NCI-H510A treated with DMSO at 0.1 percent for 48 hours (cell line): ENCODE results near the gene PRKN.

Experiments
- DNase-seq: peaks from one replicate; lab custom pipeline; 2025; lab: John Stamatoyannopoulos, UW

The PRKN gene

DNA sequence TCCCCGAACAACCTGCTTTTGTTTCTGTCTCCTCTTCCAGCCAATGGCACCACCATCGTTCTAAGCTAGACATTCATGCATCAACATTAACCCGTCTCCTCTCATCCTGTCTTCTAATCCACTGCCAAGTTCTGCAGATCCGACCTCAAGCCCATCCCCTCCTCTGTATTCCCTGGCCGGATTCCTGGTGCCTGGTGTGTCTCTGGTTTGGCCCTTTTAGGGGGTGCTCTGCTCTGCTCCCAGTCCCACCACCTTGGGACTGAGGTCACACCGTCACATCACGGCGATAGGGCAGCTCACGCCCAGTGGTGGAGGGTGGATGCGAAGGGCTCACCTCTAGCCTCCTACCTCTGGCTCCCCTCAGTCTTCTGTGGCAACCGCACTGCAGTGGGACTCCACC is 1351.2 kb downstream of the PRKN start:
- no peak for DNase-seq

DNA sequence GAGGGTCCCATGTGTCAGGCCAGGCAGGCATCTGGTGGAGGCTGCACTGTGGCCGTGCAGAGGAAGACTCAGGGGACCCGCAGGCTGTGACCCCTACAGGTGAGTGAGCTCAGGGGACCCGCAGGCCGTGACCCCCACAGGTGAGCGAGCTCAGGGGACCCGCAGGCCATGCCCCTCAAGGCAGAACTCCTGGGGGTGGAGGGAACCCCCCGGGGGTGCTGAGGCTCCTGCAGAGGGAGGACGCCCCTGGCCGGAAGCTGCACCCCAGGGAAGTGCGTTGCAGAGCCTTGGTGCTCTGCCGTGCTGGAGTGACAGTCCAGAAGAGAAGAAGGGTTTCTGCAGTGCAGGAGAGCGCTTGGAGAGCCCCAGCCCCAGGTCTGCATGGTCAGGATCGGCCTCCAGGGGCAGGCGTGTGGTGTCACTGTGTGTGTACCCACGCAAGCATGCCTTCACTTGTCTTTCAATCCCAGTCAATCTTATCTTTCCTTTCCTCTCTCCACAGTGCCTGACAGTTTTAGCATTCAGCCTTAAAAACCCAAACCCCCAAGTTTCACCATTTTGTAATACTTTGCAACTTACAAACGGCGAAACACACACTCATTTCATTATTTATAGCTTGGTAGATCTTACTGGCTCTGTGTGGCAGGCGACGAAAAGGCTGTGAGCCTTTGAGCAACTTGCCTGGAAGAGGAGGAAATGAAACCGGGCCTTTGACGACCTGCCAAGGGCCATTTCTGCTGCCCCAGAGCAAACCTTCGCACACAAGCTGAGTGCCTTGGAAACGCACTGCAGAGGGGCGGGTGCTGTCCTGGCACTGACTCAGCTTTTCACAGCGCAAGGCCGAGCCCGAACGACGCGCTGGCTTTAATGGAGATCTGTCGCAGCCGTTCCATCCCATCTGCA is 1352.3 kb downstream of the PRKN start:
- peak; percentile 19 for DNase-seq

DNA sequence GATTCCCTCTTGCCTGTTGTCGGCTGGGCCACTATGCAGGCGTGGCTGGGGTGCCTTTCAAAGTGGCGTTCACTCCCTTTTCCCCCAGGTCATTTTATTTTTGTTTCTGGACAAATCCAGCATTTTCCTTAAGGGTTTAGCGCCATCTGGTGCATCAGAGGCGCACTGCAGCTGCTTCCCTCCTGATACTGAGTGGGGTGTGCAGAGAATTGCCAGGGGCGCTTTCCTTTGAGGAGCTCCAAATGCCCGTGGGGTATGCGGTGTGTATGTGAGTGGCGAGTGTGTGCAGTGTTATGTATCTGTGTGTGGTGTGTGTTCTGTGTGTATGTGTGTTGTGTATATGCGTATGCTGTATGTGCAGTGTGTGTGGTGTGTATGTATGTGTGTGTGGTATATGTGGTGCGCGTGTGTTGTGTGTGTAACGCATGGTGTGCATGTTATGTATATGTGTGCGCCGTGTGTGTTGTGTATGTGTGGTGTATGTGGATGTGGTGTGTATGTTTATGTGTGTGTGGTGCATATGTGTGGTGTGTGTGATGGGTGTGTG is 1353.6 kb downstream of the PRKN start:
- DNase-seq = peak; percentile 38

DNA sequence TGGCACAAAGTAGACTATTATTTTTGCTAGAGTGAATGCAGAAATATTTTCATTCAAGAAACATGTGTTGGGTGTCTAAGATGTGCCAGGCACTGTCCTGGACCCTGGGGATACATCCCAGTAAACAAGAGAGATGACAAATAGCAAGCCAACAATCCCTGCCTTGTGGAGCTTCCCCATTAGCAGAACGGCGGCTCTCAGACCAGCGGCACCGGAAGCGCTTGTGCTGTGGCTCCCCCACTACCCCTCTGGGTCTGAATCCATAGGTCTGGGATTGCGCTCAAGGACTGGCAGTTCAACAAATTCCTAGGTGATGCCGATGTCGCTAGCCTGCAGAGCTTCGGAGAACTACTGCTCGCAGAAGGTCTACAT is 1355.2 kb downstream of the PRKN start:
- no peak for DNase-seq

DNA sequence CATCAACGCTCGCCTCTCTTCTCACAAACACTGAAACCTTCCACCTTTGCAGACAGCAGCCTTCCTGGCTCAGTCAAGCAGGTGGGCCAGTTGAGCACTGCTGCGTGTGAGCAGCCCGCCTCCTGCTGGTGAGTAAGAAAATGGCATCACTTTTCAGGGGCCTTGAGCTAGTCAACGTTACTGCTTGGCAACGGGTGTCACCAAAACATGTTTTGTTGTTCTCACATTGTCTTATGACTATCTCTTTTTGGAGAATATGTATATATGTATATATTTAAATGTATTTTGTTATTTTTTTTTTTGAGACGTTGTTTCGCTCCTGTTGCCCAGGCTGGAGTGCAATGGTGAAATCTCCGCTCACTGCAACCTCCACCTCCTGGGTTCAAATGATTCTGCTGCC is 1356.7 kb downstream of the PRKN start:
- peak; percentile 54 for DNase-seq

DNA sequence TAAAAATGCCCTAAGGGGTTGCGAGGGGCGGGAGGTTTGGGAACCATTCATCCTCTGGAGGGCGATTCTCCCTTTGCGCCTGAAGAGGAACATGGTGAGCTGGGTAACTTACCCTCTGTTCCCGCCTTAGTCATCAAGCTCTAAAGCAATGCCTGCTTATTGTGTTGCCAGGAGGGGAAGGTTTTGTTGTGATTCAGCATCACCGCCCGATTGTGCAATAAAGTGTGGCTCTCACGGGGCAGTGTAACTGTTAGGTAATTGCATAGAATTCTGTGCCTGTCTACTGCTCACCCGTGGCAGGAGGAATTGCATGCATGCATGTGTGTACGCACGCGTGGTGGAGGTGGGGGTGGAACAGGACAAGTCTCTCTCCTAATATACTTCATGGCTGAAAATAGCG is 1358.2 kb downstream of the PRKN start:
- DNase-seq = no peak

DNA sequence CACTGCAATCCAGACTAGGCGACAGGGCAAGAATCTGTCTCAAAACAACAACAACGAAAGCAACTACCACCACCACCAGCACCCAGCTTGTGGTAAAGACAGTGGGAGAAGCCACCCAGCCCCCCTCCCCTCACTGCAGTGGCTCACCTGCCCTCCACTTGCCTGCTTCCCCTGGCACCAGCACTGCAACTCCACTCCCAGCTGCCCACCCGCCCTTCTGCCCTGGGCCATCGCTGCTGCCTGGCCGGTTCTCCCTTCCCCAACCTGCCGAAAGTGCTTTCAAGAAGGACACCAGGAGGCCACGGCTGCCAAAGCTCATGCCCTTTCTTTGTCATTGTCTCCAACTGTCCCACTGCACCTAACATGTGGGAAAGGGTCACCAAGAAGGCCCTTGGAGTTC is 1359.1 kb downstream of the PRKN start:
- DNase-seq = no peak

DNA sequence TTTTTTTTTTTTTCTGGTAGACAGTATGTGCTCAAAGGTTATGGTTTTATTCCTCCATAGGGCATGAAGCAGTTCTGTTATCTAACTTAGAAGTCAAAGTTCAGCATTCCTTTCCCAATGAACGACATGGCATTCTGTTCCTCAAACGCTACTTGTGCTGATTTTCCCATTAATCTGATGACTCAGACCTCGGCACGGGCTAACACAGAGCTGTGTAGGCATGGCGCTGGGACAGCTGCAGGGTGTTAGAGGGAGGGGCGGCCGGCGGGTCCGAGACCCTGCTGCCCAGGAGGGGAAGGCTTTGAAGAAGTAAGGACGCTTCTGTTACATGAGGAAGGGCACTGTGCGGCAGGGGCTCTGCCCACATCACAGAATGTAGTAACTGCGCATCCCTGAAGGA is 1360.1 kb downstream of the PRKN start:
- DNase-seq = no peak

DNA sequence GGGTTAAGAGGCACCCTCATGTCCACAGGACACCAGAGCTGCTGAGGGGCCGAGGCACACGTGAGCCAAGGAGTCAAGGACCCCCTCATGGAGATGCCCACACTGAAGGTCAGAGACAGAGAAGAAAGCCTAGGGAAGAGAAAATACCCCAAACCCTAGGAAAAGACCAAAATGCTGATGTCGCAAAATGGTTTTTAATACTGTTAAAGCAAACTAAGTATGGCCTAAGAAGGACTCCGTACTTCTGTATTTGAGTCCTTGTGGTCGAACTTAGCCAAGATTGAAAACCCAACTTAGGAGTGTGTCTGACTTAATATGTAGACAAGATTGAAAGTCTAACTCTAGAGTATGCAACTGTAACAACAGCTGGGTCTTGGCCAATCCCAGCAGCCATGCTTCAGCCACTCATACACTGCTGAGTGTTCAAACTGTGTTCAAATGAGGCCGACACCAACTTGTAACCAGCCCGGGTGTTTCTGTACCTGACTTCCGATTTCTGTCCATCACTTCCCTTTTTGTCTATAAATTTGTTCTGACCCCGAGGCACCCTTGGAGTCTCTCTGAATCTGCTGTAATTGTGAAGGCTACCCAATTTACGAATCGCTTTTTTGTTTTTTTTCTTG is 1361.2 kb downstream of the PRKN start:
- no peak for DNase-seq

DNA sequence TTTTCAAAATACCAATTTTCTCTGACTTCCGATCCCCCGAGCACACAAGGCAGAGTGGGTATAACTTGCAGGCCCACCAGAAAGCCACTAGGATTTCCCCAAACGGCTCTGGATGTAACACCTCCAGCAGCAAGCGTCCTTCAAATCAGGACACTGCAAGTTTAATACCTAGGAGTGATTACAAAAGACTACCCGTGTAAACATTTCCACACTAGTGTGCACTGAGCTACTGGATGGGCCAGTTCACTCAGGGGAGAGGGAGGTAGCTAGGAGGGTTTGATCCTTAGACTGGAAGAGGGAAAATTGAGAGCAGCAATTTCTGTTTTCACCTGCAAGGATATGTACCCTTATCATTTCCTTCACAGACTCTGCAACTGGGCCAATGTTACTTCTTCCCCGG is 1361.9 kb downstream of the PRKN start:
- DNase-seq = no peak

DNA sequence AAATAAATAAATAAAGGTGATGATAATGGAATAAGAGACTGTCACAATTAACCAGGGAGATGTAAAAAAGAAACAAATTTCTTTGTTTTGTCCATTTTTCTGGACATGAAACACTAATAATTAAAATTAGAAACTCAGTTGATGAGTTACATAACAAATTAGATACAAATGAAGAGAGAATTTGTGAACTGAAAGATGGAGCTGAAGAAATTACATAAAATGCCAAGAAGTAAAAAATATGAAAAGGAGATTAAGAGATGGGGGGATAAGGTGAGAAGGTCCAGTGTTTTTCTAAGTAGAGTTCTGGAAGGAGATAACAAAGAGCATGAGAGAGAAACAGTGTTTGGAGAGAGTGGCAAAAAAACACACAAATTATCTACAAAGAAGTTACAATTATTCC is 1364.3 kb downstream of the PRKN start:
- DNase-seq = no peak

DNA sequence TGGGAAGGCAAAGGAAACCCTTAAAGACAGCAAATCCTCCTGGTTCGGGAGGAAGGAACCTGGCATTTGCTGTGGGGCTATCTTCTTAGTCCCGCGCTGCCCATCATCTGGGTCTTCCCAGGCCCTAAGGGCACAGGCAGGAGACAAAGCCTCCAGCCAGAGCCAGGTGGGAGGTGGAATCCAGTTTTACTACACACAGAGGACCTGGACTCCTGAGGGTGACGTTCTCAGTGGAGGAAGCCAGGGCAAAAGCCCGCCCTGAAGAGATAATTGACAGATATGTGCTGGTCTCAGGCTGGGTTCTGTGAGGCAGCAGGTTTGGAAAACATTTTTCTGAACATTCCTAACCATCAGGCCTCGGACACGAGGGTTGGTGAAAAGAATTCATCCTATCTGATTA is 1365.3 kb downstream of the PRKN start:
- DNase-seq = no peak

DNA sequence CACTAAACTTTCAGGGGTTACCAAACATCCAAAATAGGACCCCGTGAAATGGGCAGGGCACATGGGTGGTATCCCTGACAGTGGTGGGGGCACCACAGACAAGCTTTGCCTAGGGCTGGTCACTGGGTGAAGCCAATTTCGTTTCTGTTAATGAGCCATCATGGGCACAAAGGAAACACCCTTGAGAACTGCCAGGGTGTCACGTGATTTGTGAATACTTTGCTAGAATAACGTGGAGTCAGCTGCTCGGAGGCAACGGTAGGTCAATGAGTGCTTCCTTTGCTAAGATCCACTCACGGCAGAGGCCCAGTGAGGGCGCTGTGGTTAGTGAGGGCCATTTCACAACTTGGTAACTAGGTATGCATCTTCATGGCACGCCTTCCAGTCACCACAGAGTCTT is 1366.0 kb downstream of the PRKN start:
- no peak for DNase-seq

DNA sequence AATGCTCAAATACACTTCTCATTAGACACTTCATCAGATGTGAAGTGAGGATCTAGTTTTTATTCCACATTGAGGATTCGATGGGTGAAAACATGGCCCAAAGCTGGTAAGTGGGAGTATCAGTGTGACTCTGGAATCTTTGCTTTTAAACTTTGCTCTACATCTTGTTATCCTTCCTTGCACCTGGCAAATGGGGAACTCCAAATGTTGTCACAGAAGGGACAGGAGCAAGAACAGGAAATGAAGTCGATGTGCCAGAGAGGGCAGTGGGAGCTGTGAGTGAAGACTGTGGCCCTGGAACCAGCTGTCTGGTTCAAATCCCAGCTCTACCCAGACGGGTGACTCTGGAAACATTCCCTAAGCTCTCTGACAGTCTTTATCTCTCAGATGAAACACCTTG is 1367.0 kb downstream of the PRKN start:
- no peak for DNase-seq

DNA sequence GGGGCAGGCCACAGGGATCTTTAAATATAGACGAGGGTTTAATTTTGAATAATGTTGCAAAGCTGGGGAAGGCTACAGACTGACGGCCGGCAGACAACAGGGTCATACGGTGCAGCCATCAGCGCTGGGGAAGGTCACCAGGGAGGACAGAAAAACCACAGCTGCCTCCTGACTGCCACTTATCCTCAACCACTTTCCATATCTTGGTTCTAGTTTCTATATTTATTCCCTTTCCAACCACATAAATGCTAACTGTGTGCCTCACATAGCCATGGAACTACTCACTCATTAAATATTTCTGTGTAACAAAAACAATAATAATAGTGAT is 1368.0 kb downstream of the PRKN start:
- no peak for DNase-seq

DNA sequence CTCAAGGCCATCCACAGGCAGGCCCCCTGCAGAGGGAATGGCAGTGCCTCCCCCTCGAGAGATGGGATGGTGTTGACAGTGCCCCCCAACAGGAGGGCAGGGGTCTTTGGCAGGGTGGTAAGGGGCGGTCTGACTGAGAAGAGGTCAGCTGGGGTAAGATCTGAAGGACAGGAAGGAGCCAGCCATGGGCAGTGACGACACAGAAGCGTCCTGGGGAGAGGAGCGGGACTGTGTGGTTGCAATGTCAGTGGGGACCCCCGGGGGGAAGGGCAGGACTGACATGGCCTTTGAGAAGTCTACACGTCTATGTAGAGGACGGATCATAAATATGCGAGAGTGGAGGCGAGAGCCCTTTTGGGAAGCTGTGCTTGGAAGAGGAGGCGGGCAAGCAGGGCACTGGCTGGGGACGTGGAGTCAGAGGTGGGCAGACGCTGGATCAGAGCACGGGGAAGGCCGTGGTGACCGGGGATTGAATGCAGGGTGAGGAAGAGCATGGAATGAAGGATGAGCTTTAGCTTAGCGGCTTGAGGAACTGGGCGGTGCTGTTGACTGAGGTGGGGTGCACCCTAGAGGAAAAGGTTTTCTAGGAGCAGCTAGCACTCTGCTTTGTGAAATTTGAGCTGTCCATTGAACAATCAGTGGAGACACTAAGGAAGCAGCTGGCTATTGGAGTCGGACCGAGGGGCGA is 1371.3 kb downstream of the PRKN start:
- DNase-seq = no peak

DNA sequence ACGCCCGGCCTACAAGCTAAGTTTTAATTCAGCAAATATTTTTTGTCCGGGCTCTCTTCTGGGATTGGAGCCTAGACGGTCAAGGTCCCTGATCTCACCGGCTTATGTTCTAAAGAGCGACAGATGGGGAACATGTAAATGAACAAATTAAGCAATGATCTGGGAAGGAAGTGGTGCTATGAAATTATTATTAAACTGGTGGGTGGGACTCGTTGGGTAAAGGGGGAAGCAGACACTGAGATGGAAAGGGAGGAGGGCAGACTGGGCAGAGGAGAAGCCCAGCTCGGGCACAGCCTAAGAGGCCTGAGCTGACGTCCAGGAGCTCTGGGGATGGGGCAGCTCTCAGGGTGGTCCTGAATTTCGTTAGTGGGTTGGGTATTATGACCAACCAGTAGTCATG is 1371.9 kb downstream of the PRKN start:
- no peak for DNase-seq

DNA sequence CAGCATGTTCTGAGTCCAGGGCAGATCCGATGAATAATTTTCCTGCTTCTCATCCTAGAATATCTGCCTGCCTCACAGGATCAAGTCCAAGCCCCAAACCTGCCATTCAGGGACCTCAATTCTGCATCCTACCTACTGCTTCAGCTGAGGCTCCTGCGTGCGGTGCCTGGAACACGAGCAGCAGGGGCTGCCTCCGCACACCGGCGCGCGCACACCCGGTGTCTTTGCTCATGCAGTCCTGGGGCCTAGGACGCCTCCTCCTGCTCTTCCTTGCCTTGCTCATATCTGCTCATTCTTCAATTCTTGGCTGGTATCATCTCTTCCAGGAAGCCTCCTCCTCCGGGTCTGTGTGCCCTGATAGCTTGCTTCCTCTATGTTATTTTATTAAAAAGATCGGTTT is 1372.6 kb downstream of the PRKN start:
- no peak for DNase-seq

DNA sequence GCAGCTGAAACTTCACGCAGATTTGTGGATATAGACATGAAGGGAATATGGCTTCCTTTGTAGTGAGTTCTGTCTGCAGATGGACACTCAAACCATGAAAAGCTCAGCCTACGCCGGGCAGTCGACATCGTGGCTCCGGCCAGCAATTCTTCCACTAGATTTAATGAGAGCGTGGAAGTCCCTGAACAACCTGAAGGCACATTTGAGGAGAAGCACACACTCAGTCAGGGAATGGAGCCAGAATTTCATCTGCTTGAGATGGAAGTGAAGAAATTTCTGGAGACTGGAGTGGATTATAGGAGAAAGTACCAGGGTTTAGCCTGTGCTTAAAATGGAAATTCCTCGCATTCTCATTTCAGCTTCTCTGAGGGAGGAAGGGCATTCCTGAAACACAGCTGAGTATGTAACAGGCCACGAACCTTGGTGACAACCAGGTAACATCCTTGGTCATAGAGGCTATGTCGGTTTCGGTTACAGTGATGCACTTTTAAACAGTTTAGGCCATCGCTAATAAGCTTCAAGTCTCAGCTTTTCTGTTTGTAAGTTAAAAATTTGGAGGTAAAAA is 1373.2 kb downstream of the PRKN start:
- DNase-seq = no peak

DNA sequence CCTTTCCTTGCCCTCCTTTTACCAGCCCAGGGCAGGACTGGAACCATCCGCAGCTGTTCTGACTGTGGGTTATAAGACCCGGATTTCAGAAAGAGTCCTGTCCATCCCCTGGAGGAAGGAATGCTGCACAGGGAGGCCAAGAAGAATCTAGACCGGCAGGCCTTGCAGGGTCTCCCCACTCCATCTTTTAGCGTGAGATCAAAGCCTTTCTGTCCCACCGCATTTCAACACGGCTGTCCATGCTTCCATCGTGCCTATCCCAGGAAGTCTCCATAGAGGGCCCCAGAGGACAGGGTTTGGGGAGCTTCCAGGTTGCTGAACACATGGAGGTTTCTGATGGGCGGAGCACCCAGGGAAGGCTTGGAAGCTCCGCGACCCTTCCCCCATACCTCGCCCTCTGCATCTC is 1374.4 kb downstream of the PRKN start:
- DNase-seq = no peak

DNA sequence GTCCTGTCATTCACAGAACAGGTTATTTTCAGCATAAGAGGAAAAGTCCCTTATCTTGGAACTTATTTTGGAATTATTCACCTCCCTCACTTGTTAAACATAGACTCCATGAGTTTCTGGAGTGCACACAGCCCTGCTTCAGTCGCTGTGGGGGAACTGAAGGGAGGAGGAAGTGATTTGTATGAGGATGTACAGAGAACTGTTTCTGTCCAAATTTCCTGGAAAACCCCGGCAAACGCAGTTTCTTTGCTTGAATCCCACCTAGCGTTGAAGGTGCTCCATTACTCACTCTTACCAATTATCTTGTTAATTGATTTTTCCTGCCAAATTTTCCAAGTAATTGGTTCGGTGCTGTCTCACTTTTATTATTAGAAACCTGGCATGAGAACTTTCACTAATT is 1375.7 kb downstream of the PRKN start:
- no peak for DNase-seq

DNA sequence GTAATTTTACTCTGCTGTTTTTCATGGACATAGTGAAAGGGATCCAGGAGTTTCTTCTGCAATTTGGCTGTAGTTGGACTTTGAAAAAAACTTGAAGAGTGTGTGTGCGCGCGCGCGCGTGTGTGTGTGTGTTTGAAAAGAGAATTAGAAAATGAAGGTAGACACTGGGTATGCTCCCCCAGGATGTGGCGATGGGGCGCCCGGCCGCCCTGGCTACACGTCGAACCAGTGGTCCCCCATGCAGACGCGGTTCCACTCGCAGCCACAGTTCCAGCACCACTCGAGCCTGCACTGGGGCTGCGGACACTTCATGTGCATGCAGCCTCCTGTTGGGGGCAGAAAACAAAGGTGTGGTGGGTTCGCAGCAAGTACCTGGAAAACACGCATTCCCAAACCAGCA is 1377.7 kb downstream of the PRKN start:
- DNase-seq = no peak

DNA sequence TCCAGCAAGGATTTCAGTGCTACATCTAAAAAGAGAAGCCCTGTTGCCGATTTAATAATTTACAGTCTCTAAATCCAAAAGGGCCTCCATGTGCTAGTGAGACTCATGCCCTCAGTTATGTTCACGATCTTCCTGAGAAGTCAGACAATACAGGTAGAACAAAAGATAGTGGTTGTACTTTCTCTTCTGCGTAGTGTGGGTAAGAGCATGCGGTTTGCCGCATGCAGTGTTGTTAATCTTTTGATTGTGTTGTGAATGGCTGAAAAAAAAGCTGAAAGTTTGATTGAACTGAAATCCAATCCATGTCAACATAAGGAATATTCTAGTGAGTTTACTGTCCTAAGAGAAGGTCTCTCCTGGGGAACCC is 1379.0 kb downstream of the PRKN start:
- DNase-seq = no peak
